Upper lobe of right lung (tissue), 1 donor: ENCODE measurements around the gene CPED1. TPM values are rescaled to one million over a fixed set of nuclear protein-coding genes. Genes with fewer than 3 reads are reported as not detected.

ENCODE experiments used
- ATAC-seq: fragments of 200-7000 bp; cut with Tn5 transposase; one replicate; pipeline ENCODE4 v1.9.1; 2020; ENCODE audit warnings: mild to moderate bottlenecking, moderate library complexity
- DNase-seq: peaks from one replicate; pipeline ENCODE4 v3.0.0-alpha.2; 2020
- H3K27ac ChIP-seq: fragments of 200-600 bp; one replicate; pipeline ENCODE4 v1.8.0; 2022
- H3K27me3 ChIP-seq: fragments of 200-600 bp; one replicate; pipeline ENCODE4 v1.8.0; 2022; ENCODE audit warnings: mild to moderate bottlenecking
- H3K36me3 ChIP-seq: fragments of 200-600 bp; one replicate; pipeline ENCODE4 v1.8.0; 2022
- H3K4me1 ChIP-seq: fragments of 200-600 bp; one replicate; pipeline ENCODE4 v1.8.0; 2022
- H3K4me3 ChIP-seq: fragments of 200-600 bp; one replicate; pipeline ENCODE4 v1.8.0; 2022; ENCODE audit warnings: mild to moderate bottlenecking
- H3K9me3 ChIP-seq: fragments of 200-600 bp; one replicate; pipeline ENCODE4 v1.8.0; 2022
- intact Hi-C: fragments of 100-400 bp; cut with DNase I; formaldehyde crosslinking; loops from one replicate; pipeline ENCODE4 v1.11.0; 2022
- total RNA-seq: library from RNA; stranded (reverse); fragmentation: NEBNext Ultra II Directional; extraction: Animal tissue kit (Norgen Biotek cat#: 25700); gene quantifications from one replicate; pipeline ENCODE4 v1.2.1, GENCODE V29; 2021
- TF ChIP-seq, protein P1 (sequence below): fragments of 200-600 bp; IDR thresholded peaks from one replicate; pipeline ENCODE4 v1.8.0; 2022; ENCODE audit warnings: antibody characterized with exemption
- donor health status: DM: no; HTN: yes; CAD: no; lungs with severe emphysema.

Gene CPED1
- total RNA-seq, 1 donor from 2014 or later, result 39.2 TPM

DNA sequence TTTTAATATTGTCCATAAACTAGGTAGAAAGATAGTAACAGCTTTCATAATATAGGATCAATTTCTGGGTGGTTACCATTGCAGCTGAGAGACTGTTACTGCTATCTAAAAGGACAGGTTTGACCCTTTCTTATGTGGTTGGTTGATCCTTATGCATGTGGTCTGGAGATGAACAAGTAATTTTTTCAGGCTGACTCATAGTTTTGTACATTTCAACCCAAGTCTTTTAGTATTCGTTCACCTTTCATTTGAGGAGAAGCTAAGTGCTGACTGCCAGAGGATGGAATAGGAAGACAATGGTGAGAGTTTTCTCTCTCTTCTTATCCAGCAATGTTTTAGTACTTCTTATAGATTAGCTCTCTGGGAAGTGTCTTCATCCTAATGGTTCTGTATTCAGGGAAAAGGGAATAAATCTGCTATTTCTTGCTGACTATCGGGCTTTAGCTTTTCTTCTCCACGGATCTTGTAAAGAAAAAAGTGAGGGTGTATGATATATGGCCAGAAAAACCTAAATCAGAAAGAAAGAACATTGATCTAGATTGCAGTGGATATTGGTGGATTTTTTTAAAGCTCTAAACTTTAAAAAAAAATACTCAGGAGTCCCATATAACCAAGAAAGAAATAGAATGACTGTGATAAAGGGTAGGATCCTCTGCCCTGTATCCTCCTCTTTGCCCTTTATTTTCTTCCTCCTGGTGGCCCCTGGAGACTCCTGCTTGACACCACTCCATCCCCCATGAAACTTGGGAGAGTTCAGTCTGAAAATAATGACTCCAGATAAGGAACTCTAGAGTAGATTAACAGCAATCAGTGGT is 88.0 kb downstream of the CPED1 start:
- TF ChIP-seq, protein P1, sequence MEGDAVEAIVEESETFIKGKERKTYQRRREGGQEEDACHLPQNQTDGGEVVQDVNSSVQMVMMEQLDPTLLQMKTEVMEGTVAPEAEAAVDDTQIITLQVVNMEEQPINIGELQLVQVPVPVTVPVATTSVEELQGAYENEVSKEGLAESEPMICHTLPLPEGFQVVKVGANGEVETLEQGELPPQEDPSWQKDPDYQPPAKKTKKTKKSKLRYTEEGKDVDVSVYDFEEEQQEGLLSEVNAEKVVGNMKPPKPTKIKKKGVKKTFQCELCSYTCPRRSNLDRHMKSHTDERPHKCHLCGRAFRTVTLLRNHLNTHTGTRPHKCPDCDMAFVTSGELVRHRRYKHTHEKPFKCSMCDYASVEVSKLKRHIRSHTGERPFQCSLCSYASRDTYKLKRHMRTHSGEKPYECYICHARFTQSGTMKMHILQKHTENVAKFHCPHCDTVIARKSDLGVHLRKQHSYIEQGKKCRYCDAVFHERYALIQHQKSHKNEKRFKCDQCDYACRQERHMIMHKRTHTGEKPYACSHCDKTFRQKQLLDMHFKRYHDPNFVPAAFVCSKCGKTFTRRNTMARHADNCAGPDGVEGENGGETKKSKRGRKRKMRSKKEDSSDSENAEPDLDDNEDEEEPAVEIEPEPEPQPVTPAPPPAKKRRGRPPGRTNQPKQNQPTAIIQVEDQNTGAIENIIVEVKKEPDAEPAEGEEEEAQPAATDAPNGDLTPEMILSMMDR, result no peak
- DNase-seq, result no peak

DNA sequence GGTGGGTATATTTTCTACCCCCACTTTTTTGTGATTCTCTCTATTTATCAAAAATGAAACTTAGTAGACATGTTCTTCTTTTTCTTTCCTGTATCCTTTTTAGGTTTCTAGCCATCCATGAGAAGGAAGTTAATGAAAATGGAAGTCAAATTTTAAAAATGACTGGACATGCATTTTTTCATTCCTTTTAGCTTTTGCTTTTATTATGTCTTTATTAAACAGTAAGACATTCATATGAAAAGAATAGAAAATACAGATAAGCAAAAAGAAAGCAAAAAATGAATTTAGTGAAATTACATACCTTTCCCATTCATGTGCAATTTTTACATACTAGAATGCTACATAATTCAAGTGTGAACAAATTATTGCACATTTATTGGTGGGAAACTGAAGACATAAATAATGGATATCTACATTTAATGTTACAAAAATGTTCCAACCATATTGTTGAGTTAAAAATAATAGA is 88.7 kb downstream of the CPED1 start:
- no peaks in the 10 kb centered on the region for H3K27me3 ChIP-seq
- ATAC-seq (no peak), DNase-seq (no peak)
- TF ChIP-seq, protein P1, result no peak
- H3K4me3 ChIP-seq, result no peak overlapping the region
- intact Hi-C loops, result no loop called here
- no peaks in the 10 kb centered on the region for H3K36me3 ChIP-seq
- H3K4me1 ChIP-seq, result no peaks in the 10 kb centered on the region
- H3K9me3 ChIP-seq, result no peaks in the 10 kb centered on the region
- H3K27ac ChIP-seq, result no peak overlapping the region

More for the DNA sequence above, 88.0 kb downstream of the CPED1 start:
- Histone ChIP-seq H3K27ac (no peak overlapping the region), H3K4me1 (no peaks in the 10 kb centered on the region), H3K9me3 (no peaks in the 10 kb centered on the region), H3K36me3 (no peaks in the 10 kb centered on the region), H3K27me3 (no peaks in the 10 kb centered on the region), H3K4me3 (no peak overlapping the region)
- intact Hi-C loops, result no loop called here
- ATAC-seq, result no peak

DNA sequence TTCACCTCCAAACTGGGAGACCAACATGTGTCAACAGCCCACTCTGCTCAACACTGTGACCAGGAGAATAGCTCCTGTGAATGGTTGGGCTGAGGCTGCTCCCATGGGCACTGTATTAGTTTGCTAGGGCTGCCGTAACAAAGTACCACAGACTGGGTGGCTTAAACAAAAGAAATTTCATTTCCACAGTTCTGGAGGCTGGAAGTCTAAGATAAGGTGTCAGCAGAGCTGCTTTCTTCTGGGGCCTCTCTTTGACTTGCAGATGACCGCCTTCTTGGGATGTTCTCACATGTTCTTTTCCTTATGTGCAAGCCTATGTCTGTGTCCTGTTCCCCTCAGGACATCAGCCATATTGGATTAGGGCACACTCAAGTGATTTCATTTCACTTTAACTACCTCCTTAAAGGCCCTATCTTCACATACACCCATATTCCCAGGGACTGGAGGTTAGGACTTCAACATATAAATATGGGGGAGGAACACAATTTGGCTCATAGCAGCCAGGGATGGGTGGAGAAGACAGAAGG is 90.3 kb downstream of the CPED1 start:
- Histone ChIP-seq H3K9me3 (no peaks in the 10 kb centered on the region), H3K4me3 (no peak overlapping the region), H3K27ac (no peak overlapping the region), H3K4me1 (no peaks in the 10 kb centered on the region), H3K36me3 (no peaks in the 10 kb centered on the region), H3K27me3 (no peaks in the 10 kb centered on the region)
- DNase-seq (no peak), ATAC-seq (no peak)
- intact Hi-C loops, result no loop called here
- TF ChIP-seq, protein P1, result no peak

DNA sequence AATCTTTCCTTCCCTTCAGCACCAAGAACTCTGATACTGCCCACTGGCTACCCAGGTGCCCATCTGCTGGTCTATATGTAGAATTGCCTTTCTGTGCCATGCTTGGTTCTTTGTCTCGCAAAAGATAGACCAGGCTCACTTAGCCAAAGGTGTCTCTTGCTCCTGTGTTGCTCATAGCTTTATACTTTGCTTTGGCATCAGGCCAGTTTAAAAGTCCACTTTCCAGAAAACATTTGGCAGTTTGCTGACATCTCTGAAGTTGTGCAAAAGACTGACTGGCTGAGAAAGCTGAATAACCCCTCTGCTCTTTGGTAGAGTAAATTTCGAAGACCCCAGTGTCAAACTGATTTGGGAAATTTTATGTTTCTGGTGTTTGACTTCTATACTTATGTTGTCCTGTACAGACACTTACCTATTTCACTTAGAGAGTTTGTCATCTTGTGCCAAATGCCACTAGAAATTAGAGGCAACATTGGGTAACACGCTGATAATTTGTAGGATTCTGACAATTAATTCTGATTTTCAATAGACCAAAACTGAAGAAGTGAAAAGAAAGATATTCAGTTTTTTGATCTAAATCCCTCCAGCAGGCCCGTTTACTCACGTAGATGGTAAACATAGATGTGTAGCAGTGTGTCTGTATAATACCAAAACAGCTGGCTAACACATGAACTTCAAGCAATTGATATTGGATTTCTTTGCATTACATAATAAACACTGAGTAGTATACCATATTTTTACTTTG is 91.1 kb downstream of the CPED1 start:
- Histone ChIP-seq H3K9me3 (no peaks in the 10 kb centered on the region), H3K27ac (no peak overlapping the region), H3K4me1 (no peaks in the 10 kb centered on the region), H3K36me3 (no peaks in the 10 kb centered on the region), H3K27me3 (no peaks in the 10 kb centered on the region), H3K4me3 (no peak overlapping the region)
- ATAC-seq, result peak; percentile 35
- no peak for DNase-seq
- TF ChIP-seq, protein P1, result peak; percentile 9
- intact Hi-C loops, result loop anchor here (5.0 kb wide), 1 partner anchor 92 kb away; the partner anchor contains the start of gene CPED1

DNA sequence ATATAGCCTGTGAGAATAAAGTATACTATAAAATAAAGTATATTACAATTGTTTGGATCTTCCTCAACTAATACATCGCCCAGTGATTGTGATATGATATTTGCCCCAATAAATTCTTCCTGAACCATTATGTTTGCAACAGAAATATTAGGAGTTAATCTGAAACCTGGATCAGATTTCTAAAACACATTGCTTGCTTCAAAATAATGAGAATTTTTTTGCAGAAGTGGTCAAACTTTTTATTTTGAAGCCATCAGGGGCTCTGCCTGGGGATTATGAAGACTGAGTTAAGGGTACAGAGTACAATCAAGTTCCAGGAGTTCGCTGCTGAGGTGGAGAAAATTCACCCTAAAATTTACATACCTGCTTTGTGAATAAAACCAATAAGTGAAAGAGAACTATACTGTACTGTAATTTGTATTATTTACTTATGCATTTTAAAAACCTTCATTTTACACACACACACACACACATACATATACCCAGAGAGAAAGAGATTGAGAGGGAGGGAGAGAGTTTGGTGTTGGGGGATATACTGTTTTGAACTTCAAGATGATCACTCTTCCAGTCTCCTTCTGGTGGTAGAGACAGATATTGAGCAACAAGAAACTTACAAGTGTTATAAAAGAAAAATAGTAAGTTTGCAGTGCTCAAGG is 91.9 kb downstream of the CPED1 start:
- Histone ChIP-seq H3K36me3 (no peaks in the 10 kb centered on the region), H3K27ac (no peak overlapping the region), H3K4me1 (no peaks in the 10 kb centered on the region), H3K4me3 (no peak overlapping the region), H3K27me3 (no peaks in the 10 kb centered on the region), H3K9me3 (no peaks in the 10 kb centered on the region)
- DNase-seq (no peak), ATAC-seq (no peak)
- intact Hi-C loops, result loop anchor here (5.0 kb wide), 1 partner anchor 93 kb away; the partner anchor contains the start of gene CPED1
- TF ChIP-seq, protein P1, result no peak
